HG03342 (cell line): ENCODE data around the gene NELL1.

Experiments used
- ATAC-seq: cut with Tn5 transposase; IDR thresholded peaks from one replicate; pipeline ENCODE4 v1.9.1; 2021; ENCODE audit warnings: mild to moderate bottlenecking, moderate library complexity; ENCODE audit not compliant: unreplicated experiment

Gene NELL1

GRCh38 chr11:21543901-21544300 lies 874.5 kb downstream of the NELL1 start:
- no peak for ATAC-seq

- ATAC-seq, result no peak
Observed at GRCh38 chr11:21545699-21546098, 876.3 kb downstream of the NELL1 start.

- no peak for ATAC-seq
Observed at GRCh38 chr11:21546703-21547102, 877.3 kb downstream of the NELL1 start.

GRCh38 chr11:21552911-21553310 lies 883.5 kb downstream of the NELL1 start:
- ATAC-seq, result no peak

GRCh38 chr11:21553795-21554194 lies 884.4 kb downstream of the NELL1 start:
- ATAC-seq, result no peak

- no peak for ATAC-seq
Observed at GRCh38 chr11:21554284-21554683, 884.9 kb downstream of the NELL1 start.

- no peak for ATAC-seq
Observed at GRCh38 chr11:21556926-21557325, 887.5 kb downstream of the NELL1 start.

- no peak for ATAC-seq
Observed at GRCh38 chr11:21560466-21560975, 891.1 kb downstream of the NELL1 start.

- no peak for ATAC-seq
Observed at GRCh38 chr11:21561581-21561980, 892.2 kb downstream of the NELL1 start.

GRCh38 chr11:21564095-21564494 lies 894.7 kb downstream of the NELL1 start:
- ATAC-seq, result no peak

GRCh38 chr11:21564833-21565682 lies 895.7 kb downstream of the NELL1 start:
- no peak for ATAC-seq

GRCh38 chr11:21566521-21567117 lies 897.2 kb downstream of the NELL1 start:
- ATAC-seq, result no peak

- no peak for ATAC-seq
Observed at GRCh38 chr11:21567645-21568290, 898.4 kb downstream of the NELL1 start.

GRCh38 chr11:21572210-21572609 lies 902.8 kb downstream of the NELL1 start:
- ATAC-seq, result no peak

GRCh38 chr11:21582791-21583190 lies 913.4 kb downstream of the NELL1 start:
- ATAC-seq, result no peak

- no peak for ATAC-seq
Observed at GRCh38 chr11:21588754-21589153, 919.4 kb downstream of the NELL1 start.

- ATAC-seq, result no peak
Observed at GRCh38 chr11:21602699-21603098, 933.3 kb downstream of the NELL1 start.

- ATAC-seq, result no peak
Observed at GRCh38 chr11:21603886-21604285, 934.5 kb downstream of the NELL1 start.

GRCh38 chr11:21604564-21604963 lies 935.2 kb downstream of the NELL1 start:
- no peak for ATAC-seq

- ATAC-seq, result no peak
Observed at GRCh38 chr11:21612326-21612725, 942.9 kb downstream of the NELL1 start.

GRCh38 chr11:21614961-21615360 lies 945.6 kb downstream of the NELL1 start:
- no peak for ATAC-seq

- no peak for ATAC-seq
Observed at GRCh38 chr11:21615955-21616371, 946.6 kb downstream of the NELL1 start.
